GM20000 (cell line): ENCODE data around the gene NUDT7.

ENCODE experiments used
- DNase-seq: peaks from one replicate; pipeline ENCODE4 v3.0.0; 2012; ENCODE audit warnings: low spot score
- TF ChIP-seq, protein P1 (sequence below): IDR thresholded peaks from 2 replicates; pipeline ENCODE4 v1.5.1; 2012; ENCODE audit warnings: mild to moderate bottlenecking, control low read depth; ENCODE audit errors: extremely low read depth, missing control alignments

NUDT7 gene

DNA sequence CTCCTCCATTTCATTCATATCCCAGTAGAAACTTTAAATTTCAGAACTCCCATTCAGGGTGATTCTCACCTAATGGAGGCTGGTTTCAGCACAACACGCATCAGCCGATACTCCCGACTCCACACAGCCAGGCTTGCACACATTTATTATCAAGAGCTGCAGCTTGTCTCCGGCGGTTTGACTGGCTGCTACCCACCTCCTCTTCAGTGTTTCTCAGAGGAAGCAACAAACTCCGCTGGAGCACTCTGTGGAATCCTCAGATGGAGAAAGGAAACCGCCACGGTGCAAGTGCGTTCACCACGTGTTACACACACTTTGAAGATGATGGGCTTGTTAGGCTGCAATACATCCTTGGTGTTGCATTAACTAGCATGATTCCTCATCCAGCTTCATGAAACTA is 39.7 kb upstream of the NUDT7 start:
- DNase-seq = no peak
- TF ChIP-seq, protein P1, sequence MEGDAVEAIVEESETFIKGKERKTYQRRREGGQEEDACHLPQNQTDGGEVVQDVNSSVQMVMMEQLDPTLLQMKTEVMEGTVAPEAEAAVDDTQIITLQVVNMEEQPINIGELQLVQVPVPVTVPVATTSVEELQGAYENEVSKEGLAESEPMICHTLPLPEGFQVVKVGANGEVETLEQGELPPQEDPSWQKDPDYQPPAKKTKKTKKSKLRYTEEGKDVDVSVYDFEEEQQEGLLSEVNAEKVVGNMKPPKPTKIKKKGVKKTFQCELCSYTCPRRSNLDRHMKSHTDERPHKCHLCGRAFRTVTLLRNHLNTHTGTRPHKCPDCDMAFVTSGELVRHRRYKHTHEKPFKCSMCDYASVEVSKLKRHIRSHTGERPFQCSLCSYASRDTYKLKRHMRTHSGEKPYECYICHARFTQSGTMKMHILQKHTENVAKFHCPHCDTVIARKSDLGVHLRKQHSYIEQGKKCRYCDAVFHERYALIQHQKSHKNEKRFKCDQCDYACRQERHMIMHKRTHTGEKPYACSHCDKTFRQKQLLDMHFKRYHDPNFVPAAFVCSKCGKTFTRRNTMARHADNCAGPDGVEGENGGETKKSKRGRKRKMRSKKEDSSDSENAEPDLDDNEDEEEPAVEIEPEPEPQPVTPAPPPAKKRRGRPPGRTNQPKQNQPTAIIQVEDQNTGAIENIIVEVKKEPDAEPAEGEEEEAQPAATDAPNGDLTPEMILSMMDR = no peak

DNA sequence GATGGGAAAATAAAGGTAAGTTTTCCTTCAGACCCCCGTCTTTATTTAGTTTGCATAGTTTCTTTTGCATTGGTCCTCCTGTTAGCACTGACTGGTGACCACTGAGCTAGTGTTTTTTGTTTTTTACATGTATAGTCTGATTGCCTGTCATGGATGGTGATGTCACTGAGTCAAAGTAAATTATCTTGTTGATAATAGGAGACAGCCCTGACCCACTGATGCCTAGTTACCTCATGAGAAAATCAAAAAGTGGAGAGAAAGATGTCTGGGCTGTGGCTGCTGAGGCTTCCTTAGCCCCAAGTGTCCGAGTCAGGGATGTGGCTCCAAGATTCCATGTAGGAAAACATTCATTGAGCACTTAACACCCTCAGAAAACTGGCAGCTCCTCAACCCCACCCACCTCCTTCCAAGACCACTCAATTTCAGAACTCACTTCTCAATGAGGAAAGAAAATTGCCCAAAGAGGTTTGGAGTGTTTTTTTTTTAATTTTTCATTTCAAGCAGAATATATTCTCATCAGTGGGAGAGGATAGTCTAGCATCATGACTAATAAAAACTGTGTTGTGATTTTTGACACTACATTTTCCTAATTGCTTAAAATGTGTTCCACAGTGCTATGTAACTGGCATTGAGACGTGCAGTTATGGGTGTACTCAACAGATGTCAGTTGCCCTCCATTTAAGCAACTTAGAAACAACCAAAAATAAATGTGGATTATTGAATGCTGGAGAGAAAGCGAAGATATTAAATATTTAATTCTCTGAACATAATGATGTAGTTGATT is 38.7 kb upstream of the NUDT7 start:
- no peak for DNase-seq
- TF ChIP-seq, protein P1 = no peak

DNA sequence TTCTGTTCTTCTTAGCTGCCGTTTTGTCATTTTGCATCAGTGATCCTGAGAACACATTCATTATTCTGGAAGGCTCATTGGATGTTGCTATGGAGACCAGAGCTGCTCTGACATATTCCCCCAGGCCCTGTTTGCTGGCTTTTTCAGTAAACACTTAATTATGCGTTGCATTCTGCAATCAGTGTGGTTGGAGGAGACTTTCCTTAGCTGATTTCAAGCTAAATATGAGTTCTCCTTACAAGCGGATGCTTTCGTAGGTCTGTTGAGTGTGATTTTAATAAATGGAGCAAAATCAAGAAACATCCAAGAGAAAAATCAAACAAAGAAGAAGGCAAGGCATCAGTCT is 38.2 kb upstream of the NUDT7 start:
- no peak for DNase-seq

DNA sequence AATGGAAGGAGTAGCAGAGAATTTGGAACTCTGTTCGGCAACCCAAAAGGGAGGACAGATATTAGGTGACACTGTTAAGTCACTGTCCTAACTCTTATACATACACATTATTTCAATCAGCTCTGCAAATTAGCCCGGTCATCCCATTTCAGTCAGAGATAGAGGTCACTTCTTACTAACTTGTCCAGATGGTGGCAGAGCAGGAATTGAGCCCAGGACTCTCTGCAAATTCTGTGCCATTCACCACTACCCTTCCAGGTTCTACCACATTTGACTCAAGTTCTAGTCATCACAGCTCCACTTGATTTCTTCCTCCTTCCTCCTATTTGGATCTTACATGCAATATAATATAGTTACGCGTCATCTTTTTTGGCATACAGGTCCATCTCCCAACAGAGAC is 35.9 kb upstream of the NUDT7 start:
- no peak for DNase-seq
- TF ChIP-seq, protein P1 = no peak

More for the DNA sequence above, 38.2 kb upstream of the NUDT7 start:
- TF ChIP-seq, protein P1 = no peak

DNA sequence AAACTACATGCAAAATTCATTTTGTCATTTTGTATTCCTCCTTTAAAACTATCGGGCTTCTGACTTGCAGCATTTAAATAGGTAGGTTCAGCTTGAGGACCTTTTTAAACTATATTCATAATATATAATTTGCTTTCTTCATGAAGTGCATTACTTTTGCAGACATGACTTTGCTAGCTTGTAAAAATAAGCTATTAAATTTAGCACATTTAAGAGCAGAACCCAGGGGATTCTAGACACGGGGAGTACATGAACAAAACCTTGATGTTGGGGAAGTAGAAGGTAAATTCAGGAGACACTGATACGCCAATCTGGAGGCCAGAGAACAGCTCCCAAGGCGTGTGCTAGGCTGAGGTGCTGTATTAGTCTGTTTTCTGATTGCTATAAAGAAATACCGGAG is 32.3 kb upstream of the NUDT7 start:
- no peak for DNase-seq
- TF ChIP-seq, protein P1 = no peak

DNA sequence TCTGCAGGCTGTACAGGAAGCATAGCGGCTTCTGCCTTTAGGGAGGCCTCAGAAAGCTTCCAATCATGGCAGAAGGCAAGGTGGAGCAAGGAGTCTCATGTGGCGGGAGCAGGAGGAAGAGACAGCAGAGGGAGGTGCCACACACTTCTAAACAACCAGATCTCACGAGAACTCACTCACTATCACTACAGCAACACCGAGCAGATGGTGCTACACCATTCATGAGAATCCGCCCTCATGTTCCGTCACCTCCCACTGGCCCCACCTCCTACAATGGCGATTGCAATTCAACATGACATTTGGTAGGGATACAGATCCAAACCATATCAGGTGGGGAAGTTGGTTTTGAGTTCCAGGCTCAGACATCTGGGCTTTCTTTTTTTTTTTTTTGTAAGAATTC is 31.9 kb upstream of the NUDT7 start:
- TF ChIP-seq, protein P1 = no peak
- no peak for DNase-seq

DNA sequence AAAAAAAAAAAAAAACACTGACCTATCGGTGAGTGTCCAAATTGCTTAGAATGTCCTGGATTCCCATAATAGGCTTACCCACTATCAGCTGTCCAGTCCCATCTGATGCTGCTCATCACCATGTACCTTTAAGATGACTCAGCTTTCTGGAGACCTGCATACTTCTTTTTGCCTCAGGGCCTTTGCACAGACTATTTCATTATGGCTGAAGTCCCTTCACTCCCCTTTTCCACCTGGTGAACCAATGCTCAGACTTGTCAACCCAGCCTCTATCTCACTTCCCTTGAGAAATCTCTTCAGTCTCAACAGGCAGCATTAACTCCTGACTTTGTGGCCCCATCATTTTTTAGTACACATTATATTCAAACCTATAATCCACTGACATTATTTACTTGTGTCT is 29.7 kb upstream of the NUDT7 start:
- TF ChIP-seq, protein P1 = no peak
- no peak for DNase-seq
